DND-41 (cell line): ENCODE data around the gene PGBD5.
"Not testable (repeated sequence)": the region's sequence is repeated elsewhere in the genome, so short reads cannot be mapped to it uniquely, and the experiment has no call there.

Experiments used
- EZH2 ChIP-seq: IDR thresholded peaks from 3 replicates; pipeline ENCODE4 v1.6.1; 2012; ENCODE audit warnings: borderline replicate concordance, low read depth, mild to moderate bottlenecking, moderate library complexity, low read length, inconsistent platforms; ENCODE audit not compliant: severe bottlenecking
- TF ChIP-seq, protein P1 (sequence below): IDR thresholded peaks from 2 replicates; pipeline ENCODE4 v1.5.1; 2012; ENCODE audit warnings: borderline replicate concordance, low read length, moderate library complexity, mild to moderate bottlenecking; ENCODE audit not compliant: poor library complexity, severe bottlenecking; ENCODE audit errors: extremely low read depth

DNA sequence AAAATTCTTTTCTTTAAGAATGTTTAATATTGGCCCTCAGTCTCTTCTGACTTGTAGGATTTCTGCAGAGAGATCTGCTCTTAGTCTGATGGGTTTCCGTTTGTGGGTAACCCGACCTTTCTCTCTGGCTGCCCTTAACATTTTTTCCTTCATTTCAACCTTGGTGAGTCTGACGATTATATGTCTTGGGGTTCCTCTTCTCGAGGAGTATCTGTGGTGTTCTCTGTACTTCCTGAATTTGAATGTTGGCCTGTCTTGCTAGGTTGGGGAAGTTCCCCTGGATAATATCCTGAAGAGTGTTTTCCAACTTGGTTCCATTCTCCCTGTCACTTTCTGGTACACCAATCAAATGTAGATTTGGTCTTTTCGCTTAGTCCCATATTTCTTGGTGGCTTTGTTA is 48.8 kb upstream of the PGBD5 start:
- TF ChIP-seq, protein P1, sequence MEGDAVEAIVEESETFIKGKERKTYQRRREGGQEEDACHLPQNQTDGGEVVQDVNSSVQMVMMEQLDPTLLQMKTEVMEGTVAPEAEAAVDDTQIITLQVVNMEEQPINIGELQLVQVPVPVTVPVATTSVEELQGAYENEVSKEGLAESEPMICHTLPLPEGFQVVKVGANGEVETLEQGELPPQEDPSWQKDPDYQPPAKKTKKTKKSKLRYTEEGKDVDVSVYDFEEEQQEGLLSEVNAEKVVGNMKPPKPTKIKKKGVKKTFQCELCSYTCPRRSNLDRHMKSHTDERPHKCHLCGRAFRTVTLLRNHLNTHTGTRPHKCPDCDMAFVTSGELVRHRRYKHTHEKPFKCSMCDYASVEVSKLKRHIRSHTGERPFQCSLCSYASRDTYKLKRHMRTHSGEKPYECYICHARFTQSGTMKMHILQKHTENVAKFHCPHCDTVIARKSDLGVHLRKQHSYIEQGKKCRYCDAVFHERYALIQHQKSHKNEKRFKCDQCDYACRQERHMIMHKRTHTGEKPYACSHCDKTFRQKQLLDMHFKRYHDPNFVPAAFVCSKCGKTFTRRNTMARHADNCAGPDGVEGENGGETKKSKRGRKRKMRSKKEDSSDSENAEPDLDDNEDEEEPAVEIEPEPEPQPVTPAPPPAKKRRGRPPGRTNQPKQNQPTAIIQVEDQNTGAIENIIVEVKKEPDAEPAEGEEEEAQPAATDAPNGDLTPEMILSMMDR: not testable (repeated sequence)
- not testable (repeated sequence) for TF ChIP-seq EZH2
